Osteoblast (primary cell): ENCODE data around the gene ANAPC16. TPM values are rescaled to one million over a fixed set of nuclear protein-coding genes. Genes with fewer than 3 reads are reported as not detected.

Source experiments
- DNase-seq: peaks from one replicate; pipeline ENCODE4 v3.0.0; 2011; ENCODE audit warnings: low spot score, mixed read lengths; ENCODE audit not compliant: insufficient read length; ENCODE audit errors: missing footprints
- H2AFZ ChIP-seq: 2 replicates; pipeline ENCODE4 v1.6.0; 2011; ENCODE audit warnings: mild to moderate bottlenecking, low read length
- H3K27ac ChIP-seq: 2 replicates; pipeline ENCODE4 v1.5.1; 2011; ENCODE audit warnings: mild to moderate bottlenecking, low read depth, low read length, moderate library complexity
- H3K27me3 ChIP-seq: 2 replicates; pipeline ENCODE4 v1.6.0; 2012; ENCODE audit warnings: mild to moderate bottlenecking, control low read depth, inconsistent platforms, low read length, moderate library complexity; ENCODE audit not compliant: insufficient read depth
- H3K36me3 ChIP-seq: 2 replicates; pipeline ENCODE4 v1.5.1; 2011; ENCODE audit warnings: mild to moderate bottlenecking, low read length, control low read depth, moderate library complexity; ENCODE audit not compliant: insufficient read depth
- H3K4me1 ChIP-seq: 2 replicates; pipeline ENCODE4 v1.5.1; 2011; ENCODE audit warnings: mild to moderate bottlenecking, low read length, control low read depth, moderate library complexity; ENCODE audit not compliant: insufficient read depth
- H3K4me2 ChIP-seq: 2 replicates; pipeline ENCODE4 v1.6.0; 2011; ENCODE audit warnings: mild to moderate bottlenecking, low read length; ENCODE audit not compliant: insufficient read depth
- H3K4me3 ChIP-seq: fragments of 200-600 bp; sonication (generic); 3 replicates; pipeline ENCODE4 v1.5.1; 2012; ENCODE audit warnings: mild to moderate bottlenecking, low read length, inconsistent platforms; ENCODE audit not compliant: insufficient read depth
- H3K79me2 ChIP-seq: 2 replicates; pipeline ENCODE4 v1.6.0; 2012; ENCODE audit warnings: mild to moderate bottlenecking, low read length, control low read depth, inconsistent platforms; ENCODE audit not compliant: insufficient read depth
- H3K9me3 ChIP-seq: 2 replicates; pipeline ENCODE4 v1.5.1; 2011; ENCODE audit warnings: low read depth, low read length, control low read depth
- H4K20me1 ChIP-seq: 2 replicates; pipeline ENCODE4 v1.6.0; 2012; ENCODE audit warnings: mild to moderate bottlenecking, low read length, control low read depth; ENCODE audit not compliant: insufficient read depth
- CTCF ChIP-seq: IDR thresholded peaks from 2 replicates; pipeline ENCODE4 v1.5.1; 2011; ENCODE audit warnings: mild to moderate bottlenecking, low read depth, low read length, moderate library complexity; ENCODE audit errors: extremely low read depth
- total RNA-seq: library from RNA; depleted of rRNA; stranded (reverse); fragments of >200 nt; gene quantifications from 2 replicates; pipeline ENCODE4 v1.2.3, GENCODE V29; 2012

The ANAPC16 gene
- total RNA-seq, 1 donor, result 50.7 TPM

- peak overlapping the region; percentile 20 for H3K4me3 ChIP-seq
- TF ChIP-seq CTCF, result no peak
- no peaks in the 10 kb centered on the region for H3K9me3 ChIP-seq
- no peaks in the 10 kb centered on the region for H3K36me3 ChIP-seq
- peak; percentile 93 for DNase-seq
- no peak overlapping the region for H3K27ac ChIP-seq
- no peaks in the 10 kb centered on the region for H4K20me1 ChIP-seq
- no peaks in the 10 kb centered on the region for H3K79me2 ChIP-seq
- H3K4me1 ChIP-seq, result peaks cover 21% of the 10 kb centered on the region
- peak overlapping the region; percentile 54 for H3K4me2 ChIP-seq
- H3K27me3 ChIP-seq, result no peaks in the 10 kb centered on the region
- peak overlapping the region; percentile 95 for H2AFZ ChIP-seq
These were observed 39.2 kb downstream of the ANAPC16 start for GRCh38 chr10:72254813-72255568.

- no peak for TF ChIP-seq CTCF
- no peaks in the 10 kb centered on the region for H4K20me1 ChIP-seq
- H3K9me3 ChIP-seq, result no peaks in the 10 kb centered on the region
- H3K27me3 ChIP-seq, result no peaks in the 10 kb centered on the region
- no peak for DNase-seq
- peaks cover 24% of the 10 kb centered on the region for H3K4me1 ChIP-seq
- H3K79me2 ChIP-seq, result no peaks in the 10 kb centered on the region
- no peak overlapping the region for H3K27ac ChIP-seq
- no peak overlapping the region for H3K4me3 ChIP-seq
- H3K36me3 ChIP-seq, result no peaks in the 10 kb centered on the region
- no peak overlapping the region for H2AFZ ChIP-seq
- H3K4me2 ChIP-seq, result no peak overlapping the region
These were observed 40.3 kb downstream of the ANAPC16 start for GRCh38 chr10:72255977-72256729.

- no peak for DNase-seq
- peaks cover 29% of the 10 kb centered on the region for H3K4me1 ChIP-seq
These were observed 41.5 kb downstream of the ANAPC16 start for GRCh38 chr10:72257051-72257892.

More at GRCh38 chr10:72257051-72257892, 41.5 kb downstream of the ANAPC16 start:
- Histone ChIP-seq H3K4me3 (no peak overlapping the region), H3K27me3 (no peaks in the 10 kb centered on the region), H4K20me1 (no peaks in the 10 kb centered on the region), H3K36me3 (no peaks in the 10 kb centered on the region), H3K9me3 (no peaks in the 10 kb centered on the region), H2AFZ (no peak overlapping the region), H3K4me2 (no peak overlapping the region), H3K27ac (no peak overlapping the region), H3K79me2 (no peaks in the 10 kb centered on the region)
- no peak for TF ChIP-seq CTCF
